Fibroblast of the aortic adventitia (primary cell): ENCODE results near the gene ADCY9. TPM values are rescaled to one million over a fixed set of nuclear protein-coding genes. Genes with fewer than 3 reads are reported as not detected.

ENCODE experiments used
- DNase-seq: peaks from one replicate; pipeline ENCODE4 v3.0.0-alpha.2; 2010; ENCODE audit warnings: low read depth
- H3K4me3 ChIP-seq: 2 replicates; pipeline ENCODE4 v1.5.1; 2011; ENCODE audit warnings: low read depth, mild to moderate bottlenecking, control low read depth, low read length, moderate library complexity
- CTCF ChIP-seq: IDR thresholded peaks from 2 replicates; pipeline ENCODE4 v1.5.1; 2011; ENCODE audit warnings: mild to moderate bottlenecking, low read length, control low read depth, inconsistent platforms; ENCODE audit not compliant: insufficient read depth
- total RNA-seq: library from RNA; depleted of rRNA; stranded (reverse); fragments of >200 nt; gene quantifications from 2 replicates; pipeline ENCODE4 v1.2.3, GENCODE V29; 2012; ENCODE audit warnings: low replicate concordance

Gene ADCY9
- total RNA-seq, 1 donor, result 23.6 TPM

GRCh38 chr16:4152267-4152666 is 36.0 kb upstream of the ADCY9 start:
- TF ChIP-seq CTCF, result no peak
- H3K4me3 ChIP-seq, result no peak overlapping the region
- no peak for DNase-seq

GRCh38 chr16:4147236-4147635 is 31.0 kb upstream of the ADCY9 start:
- DNase-seq, result no peak
- no peak for TF ChIP-seq CTCF
- H3K4me3 ChIP-seq, result no peak overlapping the region

- H3K4me3 ChIP-seq, result no peak overlapping the region
- DNase-seq, result no peak
- TF ChIP-seq CTCF, result no peak
These were observed 26.0 kb upstream of the ADCY9 start for GRCh38 chr16:4142268-4142667.

GRCh38 chr16:4141604-4142003 is 25.4 kb upstream of the ADCY9 start:
- no peak for TF ChIP-seq CTCF
- DNase-seq, result no peak
- H3K4me3 ChIP-seq, result no peak overlapping the region

- H3K4me3 ChIP-seq, result no peak overlapping the region
- DNase-seq, result peak; percentile 68
- no peak for TF ChIP-seq CTCF
These were observed 24.4 kb upstream of the ADCY9 start for GRCh38 chr16:4140652-4141051.

GRCh38 chr16:4139968-4140367 is 23.7 kb upstream of the ADCY9 start:
- H3K4me3 ChIP-seq, result no peak overlapping the region
- no peak for DNase-seq
- TF ChIP-seq CTCF, result no peak

- H3K4me3 ChIP-seq, result no peak overlapping the region
- no peak for TF ChIP-seq CTCF
- no peak for DNase-seq
These were observed 22.5 kb upstream of the ADCY9 start for GRCh38 chr16:4138713-4139112.
